OCI-LY1 (cell line): ENCODE data around the gene AKT3.

Experiments used
- H2AFZ ChIP-seq: fragments of 200-600 bp; sonication (generic), shearing (Covaris generic); 2 replicates; pipeline ENCODE4 v1.6.0; 2014; ENCODE audit warnings: antibody characterized with exemption, mild to moderate bottlenecking, low read length
- H3F3A ChIP-seq: fragments of 200-600 bp; sonication (generic), shearing (Covaris generic); 2 replicates; pipeline ENCODE4 v1.6.0; 2014; ENCODE audit warnings: mild to moderate bottlenecking, antibody characterized with exemption, low read length, moderate library complexity; ENCODE audit not compliant: insufficient read depth
- H3K27ac ChIP-seq: fragments of 200-600 bp; sonication (generic); 2 replicates; pipeline ENCODE4 v1.5.1; 2014; ENCODE audit warnings: low read length, mixed run types, mild to moderate bottlenecking, low read depth; ENCODE audit not compliant: poor library complexity, severe bottlenecking
- H3K27me3 ChIP-seq: fragments of 200-600 bp; sonication (generic); 2 replicates; pipeline ENCODE4 v1.6.0; 2014; ENCODE audit warnings: antibody characterized with exemption, mild to moderate bottlenecking, low read length, moderate library complexity; ENCODE audit not compliant: insufficient read depth
- H3K36me3 ChIP-seq: fragments of 200-600 bp; sonication (generic); 2 replicates; pipeline ENCODE4 v1.6.1; 2014; ENCODE audit warnings: mild to moderate bottlenecking, antibody characterized with exemption, low read length, moderate library complexity, mixed read lengths; ENCODE audit not compliant: insufficient read depth
- H3K4me1 ChIP-seq: fragments of 200-600 bp; sonication (generic); 2 replicates; pipeline ENCODE4 v1.5.1; 2014; ENCODE audit warnings: mild to moderate bottlenecking, low read length, moderate library complexity; ENCODE audit not compliant: insufficient read depth, severe bottlenecking
- H3K4me2 ChIP-seq: fragments of 200-600 bp; sonication (generic), shearing (Covaris generic); 2 replicates; pipeline ENCODE4 v1.6.1; 2014; ENCODE audit warnings: low read length
- H3K4me3 ChIP-seq: fragments of 200-600 bp; sonication (generic); 2 replicates; pipeline ENCODE4 v1.5.1; 2014; ENCODE audit warnings: low read length, low read depth, mild to moderate bottlenecking, mixed read lengths; ENCODE audit not compliant: poor library complexity, severe bottlenecking
- H3K79me2 ChIP-seq: fragments of 200-600 bp; shearing (Covaris generic); 2 replicates; pipeline ENCODE4 v1.6.1; 2016; ENCODE audit warnings: mixed run types, low read length, mixed read lengths; ENCODE audit not compliant: insufficient read depth
- H3K9ac ChIP-seq: fragments of 200-600 bp; sonication (generic), shearing (Covaris generic); 2 replicates; pipeline ENCODE4 v1.6.1; 2014; ENCODE audit warnings: mild to moderate bottlenecking, low read length, mixed read lengths
- H3K9me2 ChIP-seq: fragments of 200-600 bp; sonication (generic), shearing (Covaris generic); 2 replicates; pipeline ENCODE4 v1.6.1; 2014; ENCODE audit warnings: low read depth, mild to moderate bottlenecking, low read length, mixed read lengths
- H3K9me3 ChIP-seq: fragments of 200-600 bp; shearing (Covaris generic); 2 replicates; pipeline ENCODE4 v1.6.1; 2014; ENCODE audit warnings: low read length, mixed read lengths
- H4K20me1 ChIP-seq: fragments of 200-600 bp; sonication (generic), shearing (Covaris generic); 2 replicates; pipeline ENCODE4 v1.6.0; 2016; ENCODE audit warnings: mild to moderate bottlenecking, low read length; ENCODE audit not compliant: insufficient read depth
- CTCF ChIP-seq: fragments of 200-600 bp; sonication (generic), shearing (Covaris generic); IDR thresholded peaks from 2 replicates; pipeline ENCODE4 v1.5.1; 2017; ENCODE audit warnings: mild to moderate bottlenecking, antibody characterized with exemption, low read length, moderate library complexity, mixed read lengths
- EZH2 ChIP-seq: fragments of 200-600 bp; sonication (generic), shearing (Covaris generic); IDR thresholded peaks from 2 replicates; pipeline ENCODE4 v1.8.0; 2017; ENCODE audit warnings: borderline replicate concordance, mixed run types, mild to moderate bottlenecking, antibody characterized with exemption, low read length, moderate library complexity, mixed read lengths

The AKT3 gene

GRCh38 chr1:243547891-243548290 is 302.2 kb downstream of the AKT3 start:
- Histone ChIP-seq H3K9me3 (no peaks in the 10 kb centered on the region), H2AFZ (no peak overlapping the region), H3F3A (no peaks in the 10 kb centered on the region), H4K20me1 (no peaks in the 10 kb centered on the region), H3K9ac (no peak overlapping the region), H3K4me3 (no peak overlapping the region), H3K4me1 (no peaks in the 10 kb centered on the region), H3K36me3 (no peaks in the 10 kb centered on the region), H3K4me2 (no peak overlapping the region), H3K79me2 (no peaks in the 10 kb centered on the region), H3K27me3 (no peaks in the 10 kb centered on the region), H3K9me2 (no peaks in the 10 kb centered on the region), H3K27ac (no peak overlapping the region)
- TF ChIP-seq EZH2 = no peak
- TF ChIP-seq CTCF = no peak

GRCh38 chr1:243546457-243546856 is 303.6 kb downstream of the AKT3 start:
- H3K4me2 ChIP-seq = no peak overlapping the region
- H3K9me2 ChIP-seq = no peaks in the 10 kb centered on the region
- H4K20me1 ChIP-seq = no peaks in the 10 kb centered on the region
- no peak overlapping the region for H2AFZ ChIP-seq
- no peaks in the 10 kb centered on the region for H3K36me3 ChIP-seq
- H3F3A ChIP-seq = no peaks in the 10 kb centered on the region
- no peak overlapping the region for H3K27ac ChIP-seq
- H3K9ac ChIP-seq = no peak overlapping the region
- no peak for TF ChIP-seq CTCF
- TF ChIP-seq EZH2 = no peak
- no peaks in the 10 kb centered on the region for H3K27me3 ChIP-seq
- no peak overlapping the region for H3K4me3 ChIP-seq
- H3K4me1 ChIP-seq = no peaks in the 10 kb centered on the region
- no peaks in the 10 kb centered on the region for H3K79me2 ChIP-seq
- no peaks in the 10 kb centered on the region for H3K9me3 ChIP-seq

GRCh38 chr1:243543501-243543900 is 306.5 kb downstream of the AKT3 start:
- H3K9me2 ChIP-seq = no peaks in the 10 kb centered on the region
- no peaks in the 10 kb centered on the region for H4K20me1 ChIP-seq
- no peak overlapping the region for H3K27ac ChIP-seq
- H3F3A ChIP-seq = no peaks in the 10 kb centered on the region
- no peaks in the 10 kb centered on the region for H3K79me2 ChIP-seq
- H3K36me3 ChIP-seq = no peaks in the 10 kb centered on the region
- H3K9ac ChIP-seq = no peak overlapping the region
- no peaks in the 10 kb centered on the region for H3K4me1 ChIP-seq
- no peak overlapping the region for H3K4me2 ChIP-seq
- TF ChIP-seq EZH2 = no peak
- TF ChIP-seq CTCF = no peak
- no peaks in the 10 kb centered on the region for H3K27me3 ChIP-seq
- H3K9me3 ChIP-seq = no peaks in the 10 kb centered on the region
- no peak overlapping the region for H3K4me3 ChIP-seq
- no peak overlapping the region for H2AFZ ChIP-seq
